Fibroblast of pulmonary artery (primary cell): ENCODE data around the gene SCN9A.

Experiments
- DNase-seq: peaks from one replicate; pipeline ENCODE4 v3.0.0-alpha.2; 2010; ENCODE audit warnings: low read depth
- H3K4me3 ChIP-seq: replicated peaks from 2 replicates; pipeline ENCODE4 v1.5.1; 2011; ENCODE audit warnings: low read depth, mild to moderate bottlenecking, control low read depth, low read length, moderate library complexity
- TF ChIP-seq, protein P1 (sequence below): IDR thresholded peaks from 2 replicates; pipeline ENCODE4 v1.5.1; 2011; ENCODE audit warnings: mild to moderate bottlenecking, control low read depth, low read length, inconsistent platforms; ENCODE audit errors: missing control alignments

SCN9A gene

DNA sequence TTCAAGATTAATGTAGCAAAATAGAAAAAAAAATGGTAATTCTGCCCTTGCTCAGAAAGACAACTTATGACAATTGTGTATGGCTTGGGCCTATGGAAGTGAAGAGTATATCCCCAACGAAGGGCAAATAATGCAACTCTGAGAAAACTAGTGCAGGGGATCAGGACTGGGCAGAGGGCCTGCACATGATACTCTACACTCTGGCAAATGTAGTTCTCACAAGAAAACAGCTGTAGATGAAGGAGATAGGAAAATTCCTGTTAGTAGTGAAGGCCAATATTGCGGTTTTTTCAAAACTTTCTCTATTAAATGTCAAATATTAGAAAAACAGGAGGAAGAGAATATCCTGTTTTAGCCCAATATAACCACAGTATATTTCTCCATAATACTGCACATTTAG is 77.8 kb downstream of the SCN9A start:
- no peak overlapping the region for H3K4me3 ChIP-seq
- no peak for DNase-seq
- TF ChIP-seq, protein P1, sequence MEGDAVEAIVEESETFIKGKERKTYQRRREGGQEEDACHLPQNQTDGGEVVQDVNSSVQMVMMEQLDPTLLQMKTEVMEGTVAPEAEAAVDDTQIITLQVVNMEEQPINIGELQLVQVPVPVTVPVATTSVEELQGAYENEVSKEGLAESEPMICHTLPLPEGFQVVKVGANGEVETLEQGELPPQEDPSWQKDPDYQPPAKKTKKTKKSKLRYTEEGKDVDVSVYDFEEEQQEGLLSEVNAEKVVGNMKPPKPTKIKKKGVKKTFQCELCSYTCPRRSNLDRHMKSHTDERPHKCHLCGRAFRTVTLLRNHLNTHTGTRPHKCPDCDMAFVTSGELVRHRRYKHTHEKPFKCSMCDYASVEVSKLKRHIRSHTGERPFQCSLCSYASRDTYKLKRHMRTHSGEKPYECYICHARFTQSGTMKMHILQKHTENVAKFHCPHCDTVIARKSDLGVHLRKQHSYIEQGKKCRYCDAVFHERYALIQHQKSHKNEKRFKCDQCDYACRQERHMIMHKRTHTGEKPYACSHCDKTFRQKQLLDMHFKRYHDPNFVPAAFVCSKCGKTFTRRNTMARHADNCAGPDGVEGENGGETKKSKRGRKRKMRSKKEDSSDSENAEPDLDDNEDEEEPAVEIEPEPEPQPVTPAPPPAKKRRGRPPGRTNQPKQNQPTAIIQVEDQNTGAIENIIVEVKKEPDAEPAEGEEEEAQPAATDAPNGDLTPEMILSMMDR, result no peak

DNA sequence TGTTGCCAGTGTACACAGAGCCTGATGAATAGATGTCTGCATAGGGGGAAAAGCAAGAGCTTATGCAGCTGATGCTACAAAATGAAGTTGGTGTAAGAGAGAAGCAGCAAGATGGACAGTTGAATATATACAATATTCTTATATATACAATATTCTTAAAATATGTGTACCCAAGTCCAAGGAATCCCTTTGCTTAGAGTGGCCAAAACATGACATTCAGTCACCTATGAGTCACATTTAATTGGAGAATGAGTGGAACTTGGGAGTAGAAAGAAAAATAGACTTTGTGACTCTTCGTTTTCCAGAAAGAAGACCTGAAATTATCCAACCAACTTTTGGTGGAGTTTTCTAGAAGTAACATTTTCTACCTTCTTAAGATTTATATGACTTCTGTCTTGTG is 81.8 kb downstream of the SCN9A start:
- no peak for DNase-seq
- TF ChIP-seq, protein P1, result no peak
- no peak overlapping the region for H3K4me3 ChIP-seq

DNA sequence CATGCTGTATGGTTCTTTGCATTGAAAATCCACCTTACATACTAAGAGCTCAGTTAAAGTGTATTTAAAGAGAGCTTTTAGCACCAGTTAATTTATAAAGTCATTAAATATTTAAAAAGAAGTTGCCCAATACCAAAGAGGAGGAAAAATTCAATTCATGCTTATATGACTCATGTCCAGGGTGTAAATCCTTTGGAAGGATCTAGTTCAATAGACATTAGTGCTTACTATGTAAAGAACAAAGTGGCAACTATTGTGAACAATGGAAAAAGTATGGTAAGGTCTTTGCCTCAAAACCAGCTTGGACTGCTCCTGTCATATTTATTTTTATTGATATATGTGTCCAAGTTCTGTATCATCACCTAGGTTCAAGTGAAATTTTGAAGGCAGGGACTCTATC is 90.5 kb downstream of the SCN9A start:
- DNase-seq, result no peak
- TF ChIP-seq, protein P1, result no peak
- H3K4me3 ChIP-seq, result no peak overlapping the region

DNA sequence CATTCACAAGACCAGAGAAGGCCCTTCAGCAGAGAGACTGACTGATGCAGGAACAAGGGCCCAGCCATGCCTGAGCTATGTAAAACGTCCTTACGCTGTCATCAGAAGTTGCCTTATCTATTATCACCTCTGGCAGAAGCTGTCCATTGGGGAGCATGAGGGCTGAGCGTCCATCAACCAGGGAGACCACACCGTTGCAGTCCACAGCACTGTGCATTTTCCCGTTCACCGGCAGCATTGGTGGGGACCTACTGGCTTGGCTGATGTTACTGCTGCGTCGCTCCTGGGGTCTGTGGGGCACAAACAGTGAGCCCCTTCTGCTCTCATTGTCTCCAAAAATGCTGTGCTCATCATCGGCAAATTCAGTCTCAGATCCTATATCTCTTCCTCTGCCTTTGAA is 91.4 kb downstream of the SCN9A start:
- DNase-seq, result no peak
- TF ChIP-seq, protein P1, result no peak
- H3K4me3 ChIP-seq, result no peak overlapping the region

DNA sequence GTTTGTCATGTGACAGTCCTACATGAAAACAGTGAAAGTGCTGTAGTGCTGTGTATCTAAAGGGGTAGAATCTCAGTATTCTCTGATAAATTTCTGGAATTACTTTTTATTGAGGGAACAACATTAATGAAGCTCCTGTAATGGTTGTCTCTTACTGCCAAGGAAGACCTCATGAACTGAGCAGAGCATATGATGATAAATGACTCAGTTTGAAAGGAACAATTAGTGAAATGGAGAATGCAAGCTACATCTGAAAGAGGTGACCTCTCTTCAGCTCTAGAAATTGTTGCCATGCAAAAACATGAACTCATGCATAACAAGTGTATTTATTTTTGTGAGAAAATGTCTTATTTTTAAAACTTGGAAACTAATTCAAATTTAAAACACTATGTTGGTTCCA is 93.6 kb downstream of the SCN9A start:
- no peak for DNase-seq
- TF ChIP-seq, protein P1, result no peak
- no peak overlapping the region for H3K4me3 ChIP-seq

DNA sequence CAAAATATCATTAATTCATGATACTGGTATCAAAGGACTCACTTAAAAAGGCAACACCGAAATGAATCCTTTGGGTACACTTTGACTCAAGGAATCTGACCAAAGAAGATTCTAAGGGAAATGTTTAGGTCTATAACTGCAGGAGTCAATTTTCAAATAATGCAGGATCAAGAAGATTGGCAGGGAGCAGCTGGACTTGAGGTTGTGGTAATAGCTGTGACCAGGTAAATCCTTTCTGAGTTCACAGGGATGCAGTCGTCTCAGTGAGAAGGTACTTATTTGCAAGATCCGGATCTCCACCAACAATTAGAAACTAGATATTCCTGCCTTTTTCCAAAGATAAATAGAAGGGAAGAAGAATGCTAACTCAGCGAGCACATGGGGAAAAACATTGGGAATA is 96.9 kb downstream of the SCN9A start:
- TF ChIP-seq, protein P1, result no peak
- DNase-seq, result no peak
- no peak overlapping the region for H3K4me3 ChIP-seq

DNA sequence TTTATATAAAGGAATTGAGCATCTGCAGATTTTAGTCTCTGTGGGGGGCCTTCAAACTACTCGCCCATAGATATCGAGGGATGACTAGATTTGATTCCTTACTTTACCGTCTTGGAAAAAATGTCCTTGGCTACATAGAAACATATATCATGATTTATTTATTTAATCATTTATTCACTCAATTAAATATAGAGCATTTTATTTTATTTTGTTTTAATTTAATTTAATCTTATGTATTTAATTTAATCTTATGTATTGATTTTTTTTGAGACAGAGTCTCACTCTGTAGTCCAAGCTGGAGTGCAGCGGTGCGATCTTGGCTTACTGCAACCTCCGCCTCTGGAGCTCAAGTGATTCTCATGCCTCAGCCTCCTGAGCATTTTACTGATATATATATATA is 105.4 kb downstream of the SCN9A start:
- no peak for DNase-seq
- TF ChIP-seq, protein P1, result no peak
- H3K4me3 ChIP-seq, result no peak overlapping the region
